SH-SY5Y (cell line): ENCODE data around the gene AQP9.

ENCODE experiments used
- GATA2 ChIP-seq: IDR thresholded peaks from 2 replicates; pipeline ENCODE4 v1.6.1; 2011; ENCODE audit warnings: mild to moderate bottlenecking, low read depth, low read length
- GATA3 ChIP-seq: IDR thresholded peaks from 2 replicates; pipeline ENCODE4 v1.6.1; 2011; ENCODE audit warnings: low read depth, mild to moderate bottlenecking, low read length, moderate library complexity

DNA sequence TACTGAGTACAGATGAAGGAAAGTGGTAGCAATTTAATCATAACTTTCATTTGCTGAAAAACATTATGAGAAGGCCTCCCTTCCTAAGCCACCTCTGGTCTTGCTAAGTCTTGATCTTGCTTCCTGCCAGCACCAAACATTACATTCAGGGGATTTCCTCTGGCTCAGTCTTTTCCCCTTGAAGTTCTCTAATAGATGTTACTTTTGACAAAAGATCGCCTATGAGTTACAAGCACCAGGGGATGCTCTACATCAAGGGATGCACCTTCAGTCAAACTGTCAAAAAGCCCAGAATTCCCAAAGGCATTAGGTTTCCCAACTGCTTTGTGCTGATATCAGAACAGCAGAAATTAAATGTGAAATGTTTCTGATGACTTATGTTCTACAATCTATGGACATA, 47.3 kb downstream of the AQP9 start:
- TF ChIP-seq GATA2 (no peak), GATA3 (no peak)
